HS-27A (cell line): ENCODE data around the gene HSF2BP.
A peak's percentile ranks its signal among the peaks of the same experiment; 100 is the strongest.
"Not testable (repeated sequence)": the region's sequence is repeated elsewhere in the genome, so short reads cannot be mapped to it uniquely, and the experiment has no call there.

Experiments
- DNase-seq: peaks from one replicate; pipeline ENCODE4 v3.0.0-alpha.2; 2012; ENCODE audit warnings: low read depth, missing footprints

Gene HSF2BP

GRCh38 chr21:43618940-43619339 lies 40.3 kb downstream of the HSF2BP start:
- no peak for DNase-seq

- not testable (repeated sequence) for DNase-seq
Measured at GRCh38 chr21:43616861-43617260, 42.4 kb downstream of the HSF2BP start.

DNA sequence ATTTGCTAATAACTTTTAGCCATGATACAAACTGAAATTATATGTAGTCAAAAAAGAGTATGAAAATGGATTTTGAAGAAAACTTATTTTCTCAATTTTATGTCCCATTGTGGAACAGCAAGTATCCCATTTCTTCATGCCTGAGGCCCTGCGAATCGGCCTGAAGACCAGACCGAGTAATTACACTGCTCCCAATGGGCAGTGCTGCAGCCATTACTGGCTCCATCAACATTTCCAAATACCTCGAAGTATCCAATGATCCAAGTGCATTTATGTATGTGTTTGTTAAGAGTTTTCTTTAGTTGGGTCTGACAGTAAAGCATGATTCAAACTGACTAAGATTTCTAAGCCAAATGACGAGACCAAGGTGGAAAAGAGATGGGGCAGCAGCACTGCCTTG lies 44.4 kb downstream of the HSF2BP start:
- no peak for DNase-seq

DNA sequence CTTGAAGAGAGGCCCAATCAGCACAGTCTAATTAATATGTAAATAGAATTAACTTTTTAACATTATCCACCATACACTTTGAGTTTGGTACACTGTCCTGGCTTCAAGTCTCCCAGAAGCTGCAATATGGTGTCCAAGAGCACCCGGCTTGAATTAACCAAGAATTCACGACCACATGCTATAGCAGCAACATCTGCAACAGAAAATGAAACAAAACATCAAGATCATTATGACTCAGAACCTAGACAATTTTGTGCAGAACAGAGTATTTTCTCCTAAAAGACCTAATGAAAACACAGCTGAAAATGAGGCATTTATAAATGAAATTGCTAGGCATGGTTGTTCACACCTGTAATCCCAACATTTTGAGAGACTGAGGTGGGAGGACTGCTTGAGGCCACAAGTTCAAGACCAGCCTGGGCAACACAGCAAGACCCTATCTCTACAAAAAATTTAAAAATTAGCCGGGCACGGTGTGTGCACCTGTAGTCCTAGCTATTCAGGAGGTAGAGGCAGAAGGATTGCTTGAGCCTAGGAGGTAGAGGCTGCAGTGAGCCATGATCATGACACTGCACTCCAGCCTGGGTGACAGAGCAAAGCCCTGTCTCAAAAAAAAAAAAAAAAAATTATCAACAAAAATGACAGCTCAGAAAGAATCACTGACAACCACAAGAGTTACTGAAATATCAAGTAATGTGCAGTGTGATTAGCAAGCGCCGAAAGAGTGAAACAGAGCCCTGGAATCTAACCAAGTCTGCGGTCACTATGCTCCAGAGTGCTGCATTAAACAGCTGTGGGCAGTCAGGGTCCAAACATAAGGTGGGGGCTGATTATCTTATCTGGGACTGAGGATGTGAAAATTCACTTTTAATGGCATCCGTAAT lies 45.3 kb downstream of the HSF2BP start:
- no peak for DNase-seq

- no peak for DNase-seq
Measured at GRCh38 chr21:43611598-43612369, 47.5 kb downstream of the HSF2BP start.

DNA sequence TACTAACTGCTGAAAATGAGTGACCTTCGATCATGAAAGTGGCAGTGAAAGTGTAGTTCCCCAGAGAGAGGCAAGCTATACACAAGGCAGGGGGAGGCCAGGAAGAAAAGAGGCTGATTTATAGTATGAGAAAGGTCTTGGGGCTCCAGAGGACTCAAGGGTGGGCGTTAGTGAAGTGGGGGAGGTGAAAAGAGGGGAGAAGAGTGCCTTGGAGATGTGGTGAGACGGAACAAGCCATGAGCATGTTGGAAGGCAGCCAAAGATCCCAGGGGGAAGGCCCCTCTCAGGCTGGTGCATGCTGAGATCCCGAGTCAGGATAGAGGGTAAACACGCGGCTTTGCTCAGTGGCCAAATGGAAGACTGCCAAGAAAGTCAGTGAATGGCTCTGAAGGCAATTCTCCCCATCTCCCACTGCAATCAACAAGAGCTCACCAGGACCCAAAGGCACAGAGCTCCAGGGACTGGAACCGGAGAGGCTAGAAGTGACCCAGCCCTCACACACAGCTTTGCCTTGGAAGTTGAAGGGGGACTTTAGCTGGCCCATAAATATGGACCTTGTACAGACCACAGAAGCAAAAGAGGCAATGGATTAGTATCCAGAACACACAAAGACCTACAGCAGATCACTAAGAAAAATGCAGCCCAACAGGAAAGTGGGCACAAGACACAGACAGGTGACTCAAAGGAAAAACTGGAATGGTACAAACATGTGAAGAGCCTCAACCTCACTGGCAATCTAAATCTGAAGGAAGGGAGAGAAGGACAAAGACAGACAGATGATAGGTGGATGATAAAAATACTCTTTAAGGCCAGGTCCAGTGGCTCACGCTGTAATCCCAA lies 49.6 kb downstream of the HSF2BP start:
- peak; percentile 82 for DNase-seq

- DNase-seq: no peak
Measured at GRCh38 chr21:43608664-43609063, 50.6 kb downstream of the HSF2BP start.

GRCh38 chr21:43608225-43608624 lies 51.1 kb downstream of the HSF2BP start:
- DNase-seq: no peak

- no peak for DNase-seq
Measured at GRCh38 chr21:43605320-43606215, 53.7 kb downstream of the HSF2BP start.

GRCh38 chr21:43604505-43605204 lies 54.6 kb downstream of the HSF2BP start:
- DNase-seq: no peak

DNA sequence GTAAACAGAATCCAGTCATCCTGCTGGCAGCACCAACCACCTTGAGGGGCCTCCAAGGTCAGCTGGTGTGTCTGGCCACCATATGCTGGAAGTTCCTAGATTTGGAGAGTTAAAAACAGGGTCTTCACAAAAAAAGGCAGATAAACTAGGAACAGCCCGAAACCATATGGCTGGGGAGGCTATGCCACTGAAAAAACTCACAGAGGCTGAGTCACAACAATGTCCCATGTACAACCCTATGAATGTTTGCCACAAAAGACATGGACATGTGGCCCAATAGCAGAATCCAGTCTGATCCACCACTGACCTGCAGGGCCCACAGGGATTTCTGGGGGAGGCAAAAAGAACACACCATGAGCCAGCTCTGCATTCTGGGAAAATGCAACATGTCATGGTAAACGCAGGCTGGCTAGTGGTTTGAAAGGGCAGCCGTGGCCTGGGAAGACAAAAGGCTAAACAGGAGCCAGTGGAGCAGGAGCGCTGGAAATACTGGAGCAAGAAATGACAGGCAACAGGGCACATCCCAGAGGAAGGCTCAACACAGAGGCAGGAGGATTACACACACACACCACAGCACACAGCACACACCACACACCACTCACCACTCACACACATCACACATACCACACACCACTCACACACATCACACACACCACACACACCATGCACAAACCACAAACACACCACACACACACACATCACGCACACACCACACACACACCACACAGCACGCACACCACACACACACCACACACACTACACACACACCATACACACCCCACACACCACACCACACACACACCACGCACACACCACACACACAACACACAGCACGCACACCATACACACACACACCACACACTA lies 55.4 kb downstream of the HSF2BP start:
- no peak for DNase-seq

GRCh38 chr21:43603233-43603626 lies 56.1 kb downstream of the HSF2BP start:
- no peak for DNase-seq

DNA sequence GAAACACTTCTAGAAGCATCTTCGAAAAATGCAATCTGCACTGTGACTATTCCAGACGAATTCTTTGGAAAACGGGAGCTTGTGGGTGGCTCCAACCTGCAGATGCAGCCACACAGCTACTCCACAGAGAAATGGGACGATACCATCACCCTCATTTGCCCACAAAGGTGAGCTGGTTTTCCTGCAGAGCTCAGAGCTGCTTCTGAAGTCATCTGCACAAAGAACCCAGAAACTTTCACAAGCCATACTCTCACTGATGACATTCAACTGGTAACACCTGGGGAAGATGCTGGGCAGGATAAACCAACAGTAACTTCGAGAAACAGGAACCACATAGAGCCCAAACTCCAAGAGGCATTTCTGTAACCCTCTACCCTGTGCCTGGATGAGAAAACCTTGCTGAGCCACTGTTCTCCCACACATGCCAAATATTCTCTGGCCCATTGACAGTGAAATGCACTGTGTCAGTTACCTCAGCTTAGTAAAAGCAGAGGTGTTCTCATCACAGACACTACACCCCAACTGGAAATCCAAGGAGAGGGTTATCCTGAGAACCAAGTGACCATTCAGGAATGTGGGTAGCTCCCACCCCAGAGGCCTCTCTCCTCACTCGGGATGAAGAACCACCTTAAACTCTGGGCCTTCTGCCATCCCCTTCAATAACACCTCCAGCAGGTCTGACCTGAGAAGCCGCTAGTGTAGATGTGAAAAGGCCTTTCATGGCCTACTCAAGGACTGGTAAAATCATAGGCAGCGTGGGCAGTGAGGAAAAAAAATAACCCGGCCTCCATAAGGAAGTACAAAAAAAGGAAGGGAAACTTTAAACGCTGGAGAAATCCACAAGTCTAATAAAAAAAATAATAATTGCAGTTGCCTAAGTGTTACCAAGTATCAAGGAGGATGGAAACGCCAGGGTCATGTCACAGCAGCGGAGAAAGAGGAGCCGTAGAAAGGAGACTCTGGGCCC lies 56.7 kb downstream of the HSF2BP start:
- DNase-seq: no peak

DNA sequence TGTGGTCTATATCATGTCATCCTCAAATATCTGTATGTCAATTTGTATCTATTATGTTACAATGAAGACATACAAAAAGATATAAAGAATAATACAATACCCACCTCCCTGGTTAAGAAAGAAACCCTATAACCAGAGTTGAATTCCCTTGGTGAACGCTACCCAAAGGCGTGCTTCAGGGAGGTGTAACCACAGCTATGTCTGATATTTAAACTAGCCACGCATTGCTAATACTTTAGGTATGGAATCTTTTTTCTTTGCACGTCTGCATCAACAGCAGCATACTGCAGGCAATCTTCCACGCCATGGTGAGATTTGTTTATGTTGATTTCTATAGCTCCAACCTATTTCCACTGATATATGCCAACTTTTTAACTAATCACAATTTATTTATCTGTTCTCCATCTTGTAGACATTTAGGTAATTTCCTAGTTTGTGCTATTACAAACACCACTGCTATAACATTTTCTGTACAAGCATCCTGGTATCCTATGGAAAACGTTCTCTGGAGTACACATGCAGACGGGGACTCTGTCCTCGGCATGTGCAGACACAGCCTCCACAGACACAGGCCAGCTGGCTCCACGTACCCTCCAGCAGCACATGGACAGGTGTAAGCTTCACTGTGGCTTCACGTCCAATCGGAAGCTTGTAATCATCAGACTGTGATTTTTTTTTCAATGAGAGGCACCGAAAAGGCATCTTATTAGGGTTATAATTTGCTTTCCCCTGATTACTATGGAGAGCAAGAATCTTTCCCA lies 58.5 kb downstream of the HSF2BP start:
- peak; percentile 87 for DNase-seq

- no peak for DNase-seq
Measured at GRCh38 chr21:43599728-43600127, 59.6 kb downstream of the HSF2BP start.

GRCh38 chr21:43598416-43599120 lies 60.7 kb downstream of the HSF2BP start:
- no peak for DNase-seq
